ENCODE data around the gene MACROD1. TPM values are rescaled to one million over a fixed set of nuclear protein-coding genes. Genes with fewer than 3 reads are reported as not detected.

MACROD1 gene
- total RNA-seq, 1 donor from 2014 or later: 20.6 TPM

DNA sequence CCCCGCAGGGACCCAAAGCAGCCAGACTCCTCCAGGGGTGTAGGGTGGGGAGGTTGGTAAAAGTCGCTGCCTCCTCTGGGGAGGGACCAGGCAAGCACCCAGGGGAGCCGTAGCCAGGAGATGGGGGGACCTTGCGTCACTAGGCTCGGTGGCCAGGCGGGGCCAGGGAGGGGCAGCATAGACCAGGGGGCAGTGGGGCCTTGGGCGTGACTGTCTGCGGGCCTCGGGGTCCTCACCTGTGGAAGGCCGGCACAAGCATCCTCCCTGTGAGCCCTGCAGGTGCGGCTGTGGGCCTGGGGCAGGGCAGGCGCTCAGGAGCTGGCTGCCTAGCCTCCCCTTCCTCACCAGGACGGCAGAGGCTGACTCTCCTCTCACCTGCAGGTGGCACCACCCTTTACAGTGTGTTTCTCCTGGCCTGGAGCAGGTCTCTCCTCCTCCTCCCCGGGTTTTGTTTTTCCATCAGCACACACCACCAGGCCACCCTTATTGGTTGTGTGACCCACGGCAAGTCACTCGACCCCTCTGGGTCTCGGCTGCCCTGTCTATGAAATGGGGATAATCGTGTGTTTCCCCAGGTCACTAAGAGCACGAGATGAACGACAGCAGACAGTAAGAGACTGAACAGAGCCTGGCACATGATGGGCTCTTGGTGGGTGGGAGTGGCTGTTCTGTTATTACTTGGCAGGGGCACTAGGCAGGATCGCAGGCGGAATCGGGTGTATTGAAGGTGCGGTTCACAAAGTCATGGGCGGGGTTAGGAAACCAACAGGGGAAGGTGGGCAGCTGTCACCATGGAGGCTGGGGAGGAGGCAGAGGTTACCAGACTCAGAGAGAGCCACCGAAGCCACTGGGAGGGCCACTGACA lies 77.5 kb downstream of the MACROD1 start:
- DNase-seq (ENCODE audit: low spot score): no peak
- intact Hi-C loops (cut with DNase I): no loop called here
- ATAC-seq: no peak

DNA sequence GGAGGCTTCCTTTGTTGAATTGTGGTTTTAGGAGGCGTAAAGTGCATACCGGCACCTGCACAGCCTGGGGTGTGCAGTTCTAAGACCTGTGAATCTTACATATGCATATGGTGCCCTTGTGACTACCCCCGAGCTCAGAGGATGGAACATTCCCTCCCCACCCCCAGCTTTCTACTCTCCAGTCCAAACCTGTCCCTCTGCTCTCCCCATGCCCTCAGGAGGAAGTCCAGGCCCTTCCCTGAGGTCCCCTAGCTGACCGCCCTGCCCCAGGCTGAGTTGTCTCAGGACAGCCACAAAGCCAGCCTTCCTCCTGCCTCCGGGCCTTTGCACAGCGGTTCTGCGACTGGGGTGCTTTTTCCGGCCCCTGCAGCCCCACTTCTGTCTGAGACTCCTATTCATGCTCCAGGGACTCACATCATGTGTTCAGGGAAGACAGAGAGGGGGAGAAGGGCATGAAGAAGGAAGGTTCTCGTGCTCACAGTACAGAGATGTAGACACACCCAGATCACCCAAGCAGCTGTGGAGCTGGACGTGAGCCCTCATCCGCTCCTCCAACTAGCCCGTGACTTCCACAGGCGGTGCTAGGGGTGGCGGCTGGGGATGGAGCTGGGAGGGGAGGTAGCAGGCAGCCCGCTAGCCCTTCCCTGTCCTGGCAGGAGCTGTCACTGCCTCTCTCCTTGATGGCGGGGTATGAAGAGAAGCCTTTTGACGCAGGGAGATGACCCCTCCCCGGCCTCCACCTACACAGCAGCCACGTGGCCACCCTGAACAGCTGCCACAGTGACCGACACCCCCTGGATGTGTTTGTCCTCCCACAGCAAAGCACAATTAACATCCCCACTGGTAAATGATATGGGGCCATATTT lies 79.4 kb downstream of the MACROD1 start:
- DNase-seq (ENCODE audit: low spot score): no peak
- intact Hi-C loops (cut with DNase I): no loop called here
- ATAC-seq: peak; percentile 85

DNA sequence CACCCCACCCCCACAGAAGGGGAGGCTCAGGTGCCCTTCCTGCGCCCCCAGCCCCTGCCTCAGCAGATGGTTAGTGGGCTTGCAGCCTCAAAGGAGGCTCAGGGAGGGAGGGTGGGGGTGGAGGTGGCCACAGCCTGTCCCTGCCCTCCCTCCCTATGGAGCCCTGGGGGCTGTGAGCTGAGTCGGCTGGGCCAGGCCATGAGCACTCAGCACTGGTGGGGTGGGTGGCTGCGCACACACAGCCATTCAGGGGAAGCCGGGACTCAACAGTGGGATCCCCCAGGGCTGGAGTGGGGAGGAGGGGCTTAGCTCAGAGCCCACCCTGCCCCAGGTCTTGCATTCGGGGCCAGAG lies 80.0 kb downstream of the MACROD1 start:
- intact Hi-C loops (cut with DNase I): no loop called here
- no peak for ATAC-seq
- no peak for DNase-seq (ENCODE audit: low spot score)

DNA sequence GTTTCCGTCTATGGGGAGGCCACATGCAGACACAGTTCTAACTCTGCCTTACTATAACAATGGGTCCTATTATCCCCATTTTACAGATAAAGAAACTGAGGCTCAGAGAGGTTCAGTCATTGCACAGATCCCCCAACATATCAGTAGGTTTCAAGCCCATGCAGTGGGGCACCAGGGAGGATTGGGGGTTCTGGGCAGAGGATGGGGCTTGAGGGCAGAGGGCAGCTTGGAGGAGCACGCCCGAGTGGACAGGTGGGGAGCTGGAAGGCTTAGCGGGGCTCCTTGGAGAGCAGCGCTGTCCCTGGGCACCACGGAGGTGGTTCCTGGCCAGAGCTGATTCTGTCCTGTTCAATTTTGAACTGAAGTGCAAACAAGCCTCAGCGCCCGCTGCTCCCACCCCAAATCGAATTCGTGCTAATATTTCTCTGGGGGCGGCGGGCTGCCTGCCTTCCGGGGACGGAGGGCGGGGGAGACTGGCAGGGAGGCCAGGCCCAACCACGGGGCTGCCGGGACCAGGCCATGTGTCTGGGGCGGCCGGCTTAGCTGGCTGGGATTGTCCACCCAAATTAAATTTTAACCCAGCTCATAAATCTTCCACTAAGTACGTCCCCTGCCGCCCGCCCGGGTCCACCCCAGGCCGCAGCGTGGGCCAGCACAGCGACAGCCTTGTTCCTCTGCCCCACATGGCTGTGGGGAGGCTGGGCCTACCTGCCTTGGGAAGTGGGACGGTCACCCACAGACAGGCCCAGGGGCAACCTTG lies 80.8 kb downstream of the MACROD1 start:
- ATAC-seq (no peak), DNase-seq (ENCODE audit: low spot score) (no peak)
- intact Hi-C loops (cut with DNase I): no loop called here

DNA sequence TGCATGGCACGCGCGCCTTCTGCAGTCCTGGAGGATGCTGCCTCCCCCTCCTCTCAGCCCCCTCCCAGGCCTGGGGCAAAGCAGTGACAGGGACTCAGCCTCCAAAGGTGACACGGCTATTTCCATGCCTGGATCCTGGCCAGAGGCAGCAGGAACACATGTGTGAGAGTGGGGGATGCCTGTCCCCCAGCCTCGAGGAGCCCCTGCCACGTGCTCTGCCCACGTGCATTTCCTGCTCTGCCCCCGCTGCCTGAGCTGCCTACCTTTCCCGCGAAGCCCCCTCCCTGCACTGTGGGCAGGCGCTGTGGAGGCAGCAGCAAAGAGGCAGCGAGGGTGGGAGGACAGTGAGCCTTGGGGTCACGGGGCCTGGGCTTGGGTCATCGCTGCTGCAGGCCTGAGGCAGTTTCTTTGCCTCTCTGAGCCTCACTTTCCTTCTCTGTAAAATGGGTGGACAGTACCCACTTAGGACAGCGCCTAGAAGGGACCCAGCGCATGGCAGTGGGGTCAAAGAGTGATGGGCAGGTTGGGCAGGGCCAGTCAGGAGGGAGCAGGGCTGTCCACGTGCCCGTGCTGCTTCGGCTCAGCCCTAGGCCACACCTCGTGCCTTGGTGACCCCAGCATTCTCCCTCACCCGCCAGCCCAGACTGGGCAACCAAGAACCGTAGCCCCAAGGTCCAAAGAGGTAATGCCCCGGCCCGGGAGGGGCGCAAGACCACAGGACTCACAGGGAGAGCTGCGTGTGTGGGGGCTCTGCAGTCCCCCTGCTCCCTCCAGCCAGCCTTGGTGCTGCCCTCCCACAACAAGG lies 81.6 kb downstream of the MACROD1 start:
- intact Hi-C loops (cut with DNase I): no loop called here
- DNase-seq (ENCODE audit: low spot score) (no peak), ATAC-seq (no peak)

DNA sequence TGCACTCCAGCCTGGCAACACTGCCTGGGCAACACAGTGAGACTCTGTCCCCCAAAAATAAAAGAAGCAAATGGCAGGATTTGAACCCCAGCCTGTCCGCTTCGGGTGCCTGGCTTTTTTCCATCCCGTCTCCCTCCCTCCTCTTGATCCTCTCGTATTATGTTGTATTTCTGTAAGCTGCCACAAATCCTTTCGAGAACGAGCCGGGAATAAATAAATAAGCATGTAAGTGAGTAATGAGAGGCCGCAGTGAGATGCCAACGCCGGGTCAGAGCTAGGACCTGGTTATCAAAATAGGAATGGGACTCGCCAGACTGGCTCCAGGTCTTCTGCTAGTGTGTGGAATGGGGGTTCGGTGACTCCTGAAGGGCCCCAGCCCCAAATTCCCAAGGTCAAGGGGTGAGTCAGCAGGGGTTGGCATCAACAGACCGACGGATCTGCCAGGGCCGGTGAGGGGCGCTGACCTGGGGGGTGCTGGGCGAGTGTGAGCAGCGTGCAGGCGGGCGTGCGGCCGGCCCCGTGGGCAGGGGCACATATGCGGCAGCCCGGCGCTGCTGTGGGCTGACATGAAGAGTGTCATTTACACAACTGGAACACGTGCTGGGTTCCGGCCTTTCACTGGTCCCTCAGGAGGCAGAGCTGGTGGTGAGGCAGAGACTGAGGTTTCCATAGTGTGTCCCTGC lies 82.4 kb downstream of the MACROD1 start:
- ATAC-seq (no peak), DNase-seq (ENCODE audit: low spot score) (no peak)
- intact Hi-C loops (cut with DNase I): no loop called here

DNA sequence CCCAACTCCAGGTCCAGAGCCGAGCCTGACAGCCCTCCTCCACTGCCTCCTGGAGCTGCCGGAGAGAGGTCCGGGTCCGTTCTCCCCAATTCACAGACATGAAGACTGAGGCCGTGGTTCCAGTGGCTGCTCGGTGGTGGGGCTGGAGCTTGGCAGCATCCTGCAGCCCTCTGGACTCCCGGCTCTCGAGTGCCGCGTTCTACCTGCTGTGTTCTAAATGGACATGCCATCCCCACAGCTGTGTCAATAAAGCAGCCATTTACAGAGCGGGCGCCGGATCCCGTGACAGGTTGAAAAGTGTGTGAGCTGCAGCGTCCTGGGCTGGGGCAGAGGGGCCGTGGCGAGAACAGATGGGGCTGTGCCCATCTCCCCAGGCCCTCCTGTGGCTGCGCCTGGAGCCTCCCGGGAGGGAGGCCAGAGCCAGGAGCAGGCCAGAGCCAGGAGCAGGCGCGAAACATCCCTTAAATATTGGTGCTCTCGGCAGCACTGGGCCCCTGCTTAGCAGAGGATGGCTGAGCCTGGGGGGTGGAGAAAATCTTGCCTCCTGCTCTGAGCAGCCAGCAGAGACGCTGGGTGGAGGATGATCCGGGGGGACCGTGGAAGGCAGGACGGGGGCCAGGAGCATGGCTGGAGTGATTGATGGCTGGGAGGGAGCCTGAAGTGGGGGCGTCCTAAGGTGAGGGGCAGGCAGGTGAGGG lies 84.0 kb downstream of the MACROD1 start:
- ATAC-seq (no peak), DNase-seq (ENCODE audit: low spot score) (no peak)
- intact Hi-C loops (cut with DNase I): no loop called here

DNA sequence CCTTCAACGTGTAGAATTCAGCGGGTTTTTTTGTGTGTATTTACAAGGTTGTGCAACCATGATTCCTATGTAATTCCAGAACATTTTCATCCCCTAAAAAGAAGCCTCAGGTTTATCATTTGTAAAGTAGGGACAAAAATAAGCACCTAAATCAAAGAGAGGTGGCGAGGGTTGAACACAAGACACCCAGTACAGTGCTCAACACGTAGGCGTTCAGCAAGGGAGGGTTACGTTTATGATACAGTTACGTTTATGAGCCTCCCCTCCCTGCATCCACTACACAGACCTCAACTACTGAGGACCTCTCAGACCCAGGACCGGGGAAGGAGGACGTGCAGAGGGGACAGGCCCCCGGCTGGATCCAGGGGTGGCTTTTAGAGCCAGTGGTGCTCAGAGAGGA lies 85.5 kb downstream of the MACROD1 start:
- DNase-seq (ENCODE audit: low spot score): no peak
- no peak for ATAC-seq
- intact Hi-C loops (cut with DNase I): no loop called here

DNA sequence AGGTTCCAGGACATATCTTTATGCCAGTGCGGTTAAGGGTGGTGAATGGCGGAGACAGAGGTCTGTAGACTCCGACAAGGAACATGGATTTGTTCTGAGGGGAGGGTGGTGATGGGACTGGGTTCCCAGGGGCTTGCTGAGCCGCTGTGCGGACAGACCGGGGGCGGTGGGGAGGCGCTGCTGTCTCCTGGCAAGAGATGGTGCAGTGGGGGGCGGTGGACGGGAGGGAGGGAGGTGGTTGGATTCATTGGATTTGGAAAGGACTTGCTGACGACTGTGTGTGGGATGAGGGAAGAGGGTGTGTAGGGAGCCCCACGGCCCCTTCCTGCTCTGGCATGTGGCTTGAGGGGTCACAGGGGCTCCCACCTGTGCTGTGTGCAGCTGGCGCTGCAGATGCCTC lies 87.0 kb downstream of the MACROD1 start:
- DNase-seq (ENCODE audit: low spot score) (no peak), ATAC-seq (no peak)
- intact Hi-C loops (cut with DNase I): no loop called here

DNA sequence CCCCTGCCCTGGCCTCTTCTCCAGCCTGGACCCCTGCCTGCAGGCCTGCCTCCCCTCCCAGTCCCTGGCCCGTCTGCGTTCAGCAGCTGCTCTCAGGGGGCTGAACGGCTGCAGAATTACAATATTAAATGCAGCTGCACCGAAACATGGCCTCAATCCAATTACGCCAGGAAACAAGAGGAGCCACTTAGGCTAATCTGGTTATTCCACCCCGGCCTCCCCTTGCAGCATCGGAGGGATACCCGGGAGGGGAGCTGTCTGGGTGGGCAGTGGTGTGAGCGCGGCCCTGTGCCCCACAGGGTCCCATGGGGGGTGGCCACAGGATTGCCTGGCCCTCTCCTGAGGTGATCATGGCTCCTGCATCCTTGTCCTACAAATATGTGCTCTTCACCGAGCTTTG lies 87.6 kb downstream of the MACROD1 start:
- DNase-seq (ENCODE audit: low spot score) (no peak), ATAC-seq (no peak)
- intact Hi-C loops (cut with DNase I): no loop called here

DNA sequence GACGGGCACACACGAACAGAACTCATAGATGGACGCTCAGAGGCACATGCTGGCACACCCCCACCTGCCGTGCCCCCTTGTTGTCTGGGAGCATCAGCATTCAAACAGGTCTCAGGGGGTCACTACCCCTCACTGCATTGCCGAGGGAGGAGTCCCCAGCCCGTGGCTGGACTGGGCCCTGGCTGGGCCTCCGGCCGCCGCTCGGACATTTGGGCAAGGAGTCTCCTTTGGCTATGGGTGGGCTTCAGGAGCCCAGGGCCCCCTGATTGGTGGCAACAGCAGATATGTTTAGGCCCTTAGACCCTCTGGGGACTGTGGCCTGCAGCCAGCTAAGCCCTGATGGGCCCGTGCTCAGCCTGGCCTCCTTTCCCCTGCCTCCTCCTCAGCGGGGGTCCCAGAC lies 88.3 kb downstream of the MACROD1 start:
- no peak for ATAC-seq
- no peak for DNase-seq (ENCODE audit: low spot score)

DNA sequence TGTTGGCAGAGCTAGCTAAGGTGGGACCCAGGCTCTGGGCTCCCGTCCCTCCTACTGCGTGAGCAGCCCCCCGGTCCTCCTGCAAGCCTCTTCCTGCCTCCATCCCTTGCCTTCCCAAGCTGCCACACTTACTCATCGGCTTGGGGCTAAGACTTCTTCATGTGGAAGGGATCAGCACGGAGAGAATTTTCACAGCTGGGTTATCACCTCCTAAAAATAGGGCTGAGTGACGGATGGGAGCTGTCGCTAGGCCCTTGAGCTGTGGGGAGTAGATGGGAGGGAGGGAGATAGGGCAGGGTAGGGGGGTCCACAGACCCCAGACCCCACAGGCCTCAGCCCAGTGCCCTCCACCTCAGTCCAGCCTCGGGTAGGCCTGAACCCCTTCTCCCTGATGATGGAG lies 89.2 kb downstream of the MACROD1 start:
- ATAC-seq: no peak
- intact Hi-C loops (cut with DNase I): no loop called here

More for the DNA sequence above, 88.3 kb downstream of the MACROD1 start:
- intact Hi-C loops (cut with DNase I): no loop called here

DNA sequence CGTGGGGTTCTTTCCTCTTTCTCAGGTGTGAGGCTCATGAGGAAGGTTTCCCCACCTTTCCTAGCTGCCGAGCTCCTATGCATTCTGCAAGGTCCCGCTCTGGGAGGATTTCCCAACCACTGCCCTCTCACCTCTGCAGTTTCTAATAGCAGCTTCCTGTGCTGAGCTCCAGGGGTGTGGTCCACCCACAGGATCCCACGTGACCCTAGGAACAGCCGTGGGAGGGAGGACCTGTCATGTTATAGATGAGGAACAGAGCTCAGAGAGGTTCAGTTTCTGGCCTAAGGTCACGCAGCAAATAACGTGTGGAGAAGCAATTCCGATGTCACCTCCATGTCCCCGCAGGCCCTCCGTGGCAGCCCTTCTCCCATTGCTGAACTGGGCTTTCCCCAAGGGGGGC lies 91.7 kb downstream of the MACROD1 start:
- no peak for ATAC-seq
- no peak for DNase-seq (ENCODE audit: low spot score)
- intact Hi-C loops (cut with DNase I): no loop called here

More for the DNA sequence above, 89.2 kb downstream of the MACROD1 start:
- no peak for DNase-seq (ENCODE audit: low spot score)

DNA sequence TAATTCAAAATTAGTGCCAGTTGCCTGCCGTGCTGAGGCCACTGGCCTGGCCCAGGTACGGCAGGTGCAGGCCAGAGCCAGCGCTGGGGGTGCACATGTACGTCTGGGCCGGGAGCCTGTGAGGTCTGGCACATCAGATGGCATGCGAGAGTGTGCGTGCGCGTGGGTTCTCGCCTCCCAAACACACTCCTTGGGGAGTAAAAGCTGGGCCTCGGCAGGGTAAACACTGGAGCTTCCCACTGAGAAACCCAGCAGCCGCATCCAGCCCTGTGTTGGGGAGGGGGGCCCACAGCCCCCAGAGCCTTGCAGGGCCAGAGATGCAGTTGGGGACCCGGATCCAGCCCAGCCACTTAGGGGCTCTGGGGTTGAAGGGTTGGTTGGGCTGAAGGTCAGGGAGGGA lies 92.4 kb downstream of the MACROD1 start:
- intact Hi-C loops (cut with DNase I): no loop called here
- no peak for ATAC-seq
- no peak for DNase-seq (ENCODE audit: low spot score)

DNA sequence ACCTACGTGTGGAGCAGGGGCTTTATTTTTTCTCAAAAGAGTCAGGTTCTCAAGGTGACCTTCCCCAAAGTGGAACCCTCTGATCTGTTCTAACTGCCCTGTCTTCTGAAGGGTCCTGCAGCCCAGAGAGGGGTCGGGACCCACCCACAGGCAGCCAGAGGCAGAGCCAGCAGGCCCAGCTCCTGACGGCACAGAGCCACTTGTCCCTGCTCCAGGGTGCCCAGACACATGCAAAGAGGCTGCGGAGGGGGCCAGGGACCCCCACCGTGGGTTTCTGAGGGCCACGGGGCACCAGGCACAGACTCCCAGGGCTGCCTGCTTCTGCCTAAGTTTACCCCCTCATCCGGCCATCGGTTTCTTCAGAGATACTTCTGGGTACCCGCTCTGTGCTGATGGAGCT lies 93.0 kb downstream of the MACROD1 start:
- ATAC-seq (no peak), DNase-seq (ENCODE audit: low spot score) (no peak)
- intact Hi-C loops (cut with DNase I): no loop called here

DNA sequence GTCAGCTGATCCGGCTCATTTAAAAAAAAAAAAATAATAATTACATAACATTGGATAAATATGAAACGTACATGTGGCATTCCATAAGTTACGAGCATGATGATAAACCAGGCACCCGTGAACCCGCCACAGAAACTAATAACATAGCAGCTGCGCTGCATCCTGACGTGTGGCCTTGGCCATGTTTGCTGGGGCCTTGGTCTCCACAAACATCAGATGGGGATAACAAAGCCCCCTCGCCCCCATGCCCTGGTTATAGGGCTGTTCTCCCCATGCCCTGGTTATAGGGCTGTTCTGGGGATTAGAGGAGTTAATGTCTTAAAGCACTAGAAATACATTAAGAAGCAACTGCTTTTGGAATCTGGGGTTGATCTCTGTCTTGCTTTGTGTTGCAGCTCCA lies 93.5 kb downstream of the MACROD1 start:
- no peak for DNase-seq (ENCODE audit: low spot score)
- ATAC-seq: no peak
- intact Hi-C loops (cut with DNase I): no loop called here

DNA sequence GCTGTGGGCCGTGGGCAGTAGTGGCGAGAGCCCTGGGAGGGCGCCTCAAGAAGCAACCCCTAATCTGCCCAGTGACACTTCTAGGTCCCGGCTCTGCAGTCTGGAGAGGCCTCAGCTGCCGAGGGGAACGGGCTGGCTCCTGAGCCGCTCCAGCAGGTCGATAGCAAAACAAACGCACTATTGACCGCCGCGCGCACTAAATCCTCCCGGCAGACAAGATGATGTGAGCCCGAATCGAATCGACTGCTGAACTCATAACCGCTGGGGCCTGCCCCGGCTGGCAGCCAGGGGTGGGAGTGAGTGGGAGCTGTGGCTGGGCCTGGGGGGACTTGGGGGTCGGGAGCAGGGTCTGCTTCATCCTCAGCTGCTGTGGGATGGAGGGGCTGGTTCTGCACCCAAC lies 94.1 kb downstream of the MACROD1 start:
- intact Hi-C loops (cut with DNase I): no loop called here
- DNase-seq (ENCODE audit: low spot score) (no peak), ATAC-seq (peak; percentile 20)

DNA sequence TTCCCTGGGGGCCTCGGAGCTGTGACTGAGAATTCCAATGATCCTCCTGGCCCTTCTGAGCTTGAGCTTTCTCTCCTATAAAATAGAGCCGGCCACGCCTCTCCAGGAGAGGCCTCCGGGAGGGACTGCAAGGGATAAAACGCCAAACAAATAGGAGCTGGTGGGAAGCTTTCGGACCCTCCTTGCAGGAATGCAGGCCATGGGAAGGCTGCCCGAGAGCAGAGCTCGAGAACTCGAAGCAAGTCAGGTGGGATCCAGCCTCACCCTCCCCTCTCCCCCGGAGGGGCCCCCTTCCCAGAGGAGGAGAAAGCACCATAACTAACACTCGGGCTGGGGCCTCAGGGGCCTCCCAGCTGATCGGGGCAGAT lies 95.6 kb downstream of the MACROD1 start:
- ATAC-seq: no peak
- intact Hi-C loops (cut with DNase I): no loop called here

More for the DNA sequence above, 95.6 kb downstream of the MACROD1 start:
- no peak for DNase-seq (ENCODE audit: low spot score)
